Upper lobe of left lung (tissue), 6 donors: ENCODE data around the gene TAPBPL. TPM values are rescaled to one million over a fixed set of nuclear protein-coding genes. Genes with fewer than 3 reads are reported as not detected.

Experiments used
- ATAC-seq, 2 donors: fragments of 200-7000 bp; cut with Tn5 transposase; one replicate each; pipeline ENCODE4 v1.9.1; 2022; ENCODE audit warnings: mild to moderate bottlenecking in 2 of 2, moderate library complexity in 2 of 2; ENCODE audit not compliant: low FRiP score in 2 of 2
- DNase-seq, 2 donors: peaks; one replicate each; pipeline ENCODE4 v3.0.0-alpha.2; 2019 to 2020
- H3K27ac ChIP-seq, 4 donors: fragments of 200-600 bp; sonication (generic); one replicate each; pipeline ENCODE4 v1.5.1; 2016 to 2019
- H3K27me3 ChIP-seq, 4 donors: fragments of 200-600 bp; sonication (generic); one replicate each; pipeline ENCODE4 v1.5.1; 2017 to 2019
- H3K36me3 ChIP-seq, 4 donors: fragments of 200-600 bp; sonication (generic); one replicate each; pipeline ENCODE4 v1.5.1; 2016 to 2019
- H3K4me1 ChIP-seq, 4 donors: fragments of 200-600 bp; sonication (generic); one replicate each; pipeline ENCODE4 v1.5.1; 2018 to 2019
- H3K4me3 ChIP-seq, 4 donors: fragments of 200-600 bp; sonication (generic); one replicate each; pipeline ENCODE4 v1.5.1; 2017 to 2019; ENCODE audit warnings: mild to moderate bottlenecking in 2 of 4, moderate library complexity in 1 of 4
- H3K9me3 ChIP-seq, 4 donors: fragments of 200-600 bp; sonication (generic); one replicate each; pipeline ENCODE4 v1.5.1; 2018 to 2019
- CTCF ChIP-seq, 6 experiments: fragments of 450-650 bp in 4 of 6; fragments of 200-600 bp in 2 of 6; sonication (generic) in 2 of 6; IDR thresholded peaks; one replicate each; pipeline ENCODE4 v1.5.1; 2016 to 2019; ENCODE audit warnings: antibody characterized with exemption in 6 of 6
- EP300 ChIP-seq, 4 donors: sonication (generic); formaldehyde crosslinking; IDR thresholded peaks; one replicate each; pipeline ENCODE4 v1.5.1; 2017; ENCODE audit warnings: antibody characterized with exemption in 4 of 4, control low read depth in 2 of 4
- POLR2A ChIP-seq, 4 donors: fragments of 450-650 bp; IDR thresholded peaks; one replicate each; pipeline ENCODE4 v1.5.1; 2016 to 2017; ENCODE audit warnings: antibody characterized with exemption in 4 of 4, mild to moderate bottlenecking in 2 of 4
- POLR2AphosphoS5 ChIP-seq, 2 donors: sonication (generic); formaldehyde crosslinking; IDR thresholded peaks; one replicate each; pipeline ENCODE4 v1.5.1; 2017; ENCODE audit warnings: antibody characterized with exemption in 2 of 2
- whole genome bisulfite sequencing, 2 donors: methylation state at CpG; one replicate each; pipeline ENCODE4 v1.1.5; 2017 to 2018; 5-methylcytosine and 5-hydroxymethylcytosine counted together
- total RNA-seq, 6 donors: library from RNA; depleted of rRNA in 4 of 6; stranded (reverse); fragments of >200 nt in 4 of 6; gene quantifications; one replicate each; pipeline versions ENCODE4 v1.1.0 to v1.2.1, GENCODE V29; 2016 to 2021
- donor health status: DM: no; HTN: no; CAD: no; lungs with moderate emphysema.
- donor health status: DM: no; HTN: yes; CAD: no; lungs with severe emphysema.

Gene TAPBPL
- total RNA-seq, 6 donors from 2014 or later: 32.6 to 71.5 (median 46.9) TPM

GRCh38 chr12:6435961-6436715 is 15.7 kb upstream of the TAPBPL start:
- Histone ChIP-seq H3K36me3 (no peaks in the 10 kb centered on the region), H3K27me3 (no peaks in the 10 kb centered on the region), H3K9me3 (no peaks in the 10 kb centered on the region), H3K4me1 (peaks cover 2 to 5% (median 4%) of the 10 kb centered on the region in 4 donors), H3K27ac (no peak overlapping the region), H3K4me3 (no peak overlapping the region)
- no peak for DNase-seq
- TF ChIP-seq POLR2AphosphoS5 (IDR thresholded peaks at IDR 0.05): no peak
- TF ChIP-seq CTCF (IDR thresholded peaks at IDR 0.05): no peak
- no peak for TF ChIP-seq POLR2A (IDR thresholded peaks at IDR 0.05)
- TF ChIP-seq EP300 (IDR thresholded peaks at IDR 0.05): no peak
- ATAC-seq: no peak
- WGBS, 2 donors: 86 to 88% methylated on average over 13 of the region's 13 CpGs

- H3K27me3 ChIP-seq: no peaks in the 10 kb centered on the region
- H3K36me3 ChIP-seq: no peaks in the 10 kb centered on the region
- TF ChIP-seq POLR2A (IDR thresholded peaks at IDR 0.05): no peak
- TF ChIP-seq CTCF (IDR thresholded peaks at IDR 0.05): no peak
- TF ChIP-seq EP300 (IDR thresholded peaks at IDR 0.05): no peak
- no peak for TF ChIP-seq POLR2AphosphoS5 (IDR thresholded peaks at IDR 0.05)
- no peaks in the 10 kb centered on the region for H3K4me1 ChIP-seq
- no peak overlapping the region for H3K4me3 ChIP-seq
- DNase-seq (no peak), ATAC-seq (no peak)
- WGBS, 2 donors: 91 to 94% methylated on average over 3 of the region's 3 CpGs
- H3K9me3 ChIP-seq: no peaks in the 10 kb centered on the region
- H3K27ac ChIP-seq: no peak overlapping the region
Observed at GRCh38 chr12:6437586-6437985, 14.3 kb upstream of the TAPBPL start.

DNA sequence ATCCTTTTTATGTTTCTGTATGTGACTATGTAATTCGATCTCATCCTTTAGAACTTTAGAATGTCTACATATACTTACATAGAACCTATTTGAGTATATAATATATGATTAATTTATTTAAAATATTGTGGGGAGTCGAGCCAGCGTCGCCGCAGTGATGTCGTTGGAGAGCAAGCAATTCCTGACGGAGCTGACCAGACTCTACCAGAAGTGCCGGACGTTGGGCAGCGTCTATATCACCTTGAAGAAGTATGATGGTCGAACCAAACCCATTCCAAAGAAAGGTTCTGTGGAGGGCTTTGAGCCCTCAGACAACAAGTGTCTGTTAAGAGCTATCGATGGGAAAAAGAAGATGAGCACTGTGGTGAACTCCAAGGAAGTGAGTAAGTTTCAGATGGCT is 13.5 kb upstream of the TAPBPL start:
- TF ChIP-seq EP300 (IDR thresholded peaks at IDR 0.05): no peak
- no peak for TF ChIP-seq POLR2A (IDR thresholded peaks at IDR 0.05)
- no peak for TF ChIP-seq POLR2AphosphoS5 (IDR thresholded peaks at IDR 0.05)
- TF ChIP-seq CTCF (IDR thresholded peaks at IDR 0.05): no peak
- no peak overlapping the region for H3K27ac ChIP-seq

GRCh38 chr12:6440391-6440790 is 11.5 kb upstream of the TAPBPL start:
- DNase-seq: no peak

More for the DNA sequence above, 13.5 kb upstream of the TAPBPL start:
- Histone ChIP-seq H3K27me3 (no peaks in the 10 kb centered on the region), H3K4me1 (no peaks in the 10 kb centered on the region), H3K36me3 (no peaks in the 10 kb centered on the region), H3K9me3 (no peaks in the 10 kb centered on the region), H3K4me3 (no peak overlapping the region)
- 93 to 94% methylated on average over 12 of the region's 12 CpGs for WGBS, 2 donors
- ATAC-seq (no peak), DNase-seq (no peak)

More at GRCh38 chr12:6440391-6440790, 11.5 kb upstream of the TAPBPL start:
- no peaks in the 10 kb centered on the region for H3K36me3 ChIP-seq
- no peaks in the 10 kb centered on the region for H3K27me3 ChIP-seq
- H3K4me3 ChIP-seq: no peak overlapping the region
- WGBS, 2 donors: 29 to 33% methylated on average over 1 of the region's 1 CpG
- H3K9me3 ChIP-seq: no peaks in the 10 kb centered on the region
- no peaks in the 10 kb centered on the region for H3K4me1 ChIP-seq
- ATAC-seq: no peak
- no peak overlapping the region for H3K27ac ChIP-seq
- TF ChIP-seq EP300 (IDR thresholded peaks at IDR 0.05) (no peak), POLR2AphosphoS5 (IDR thresholded peaks at IDR 0.05) (no peak), CTCF (IDR thresholded peaks at IDR 0.05) (no peak), POLR2A (IDR thresholded peaks at IDR 0.05) (no peak)
